ENCODE data around the gene COL28A1.

COL28A1 gene

GRCh38 chr7:7452652-7453051, 83.0 kb downstream of the COL28A1 start:
- no peak for DNase-seq

- no peak for DNase-seq
Observed at GRCh38 chr7:7452119-7452518, 83.6 kb downstream of the COL28A1 start.

- DNase-seq, result no peak
Observed at GRCh38 chr7:7449055-7449454, 86.6 kb downstream of the COL28A1 start.

- no peak for DNase-seq
Observed at GRCh38 chr7:7446616-7447015, 89.1 kb downstream of the COL28A1 start.

GRCh38 chr7:7443806-7444350, 91.8 kb downstream of the COL28A1 start:
- DNase-seq, result no peak

GRCh38 chr7:7439564-7439963, 96.1 kb downstream of the COL28A1 start:
- DNase-seq, result no peak

GRCh38 chr7:7438851-7439250, 96.8 kb downstream of the COL28A1 start:
- DNase-seq, result peak; percentile 56

GRCh38 chr7:7435978-7436377, 99.7 kb downstream of the COL28A1 start:
- DNase-seq, result no peak

GRCh38 chr7:7434329-7434728, 101.3 kb downstream of the COL28A1 start:
- no peak for DNase-seq

GRCh38 chr7:7433811-7434210, 101.9 kb downstream of the COL28A1 start:
- no peak for DNase-seq

- no peak for DNase-seq
Observed at GRCh38 chr7:7432979-7433378, 102.7 kb downstream of the COL28A1 start.

- no peak for DNase-seq
Observed at GRCh38 chr7:7428806-7429205, 106.9 kb downstream of the COL28A1 start.

- DNase-seq, result no peak
Observed at GRCh38 chr7:7427363-7427762, 108.3 kb downstream of the COL28A1 start.

GRCh38 chr7:7426676-7427075, 109.0 kb downstream of the COL28A1 start:
- DNase-seq, result no peak

GRCh38 chr7:7425321-7425720, 110.4 kb downstream of the COL28A1 start:
- no peak for DNase-seq

- DNase-seq, result peak; percentile 71
Observed at GRCh38 chr7:7424151-7424873, 111.4 kb downstream of the COL28A1 start.

GRCh38 chr7:7422641-7423040, 113.0 kb downstream of the COL28A1 start:
- DNase-seq, result no peak

- DNase-seq, result no peak
Observed at GRCh38 chr7:7421826-7422225, 113.8 kb downstream of the COL28A1 start.

GRCh38 chr7:7418997-7419396, 116.7 kb downstream of the COL28A1 start:
- no peak for DNase-seq

GRCh38 chr7:7417851-7418250, 117.8 kb downstream of the COL28A1 start:
- DNase-seq, result no peak

GRCh38 chr7:7417414-7417813, 118.3 kb downstream of the COL28A1 start:
- DNase-seq, result no peak

GRCh38 chr7:7416031-7416858, 119.4 kb downstream of the COL28A1 start:
- no peak for DNase-seq

GRCh38 chr7:7414791-7415603, 120.7 kb downstream of the COL28A1 start:
- no peak for DNase-seq

Data from NCI-H345 (cell line).